Left lung (tissue), 10 donors: ENCODE measurements around the gene SEC22A. TPM values are rescaled to one million over a fixed set of nuclear protein-coding genes. Genes with fewer than 3 reads are reported as not detected.
"Not testable (repeated sequence)": the region's sequence is repeated elsewhere in the genome, so short reads cannot be mapped to it uniquely, and the experiment has no call there.

Experiments
- ATAC-seq: fragments of 200-7000 bp; cut with Tn5 transposase; one replicate; pipeline ENCODE4 v1.9.1; 2020; ENCODE audit warnings: moderate library complexity
- DNase-seq, 4 donors: peaks; one replicate each; pipeline ENCODE4 v3.0.0-alpha.2; 2013 to 2020
- H3K27ac ChIP-seq, 2 donors: fragments of 200-600 bp; sonication (generic) in 1 of 2; one replicate each; pipeline versions ENCODE4 v1.5.0 to v1.8.0; 2020 to 2021
- H3K27me3 ChIP-seq, 2 donors: fragments of 200-600 bp; sonication (generic) in 1 of 2; one replicate each; pipeline versions ENCODE4 v1.5.0 to v1.8.0; 2020 to 2021
- H3K36me3 ChIP-seq, 2 donors: fragments of 200-600 bp; sonication (generic) in 1 of 2; one replicate each; pipeline versions ENCODE4 v1.5.0 to v1.8.0; 2020 to 2021
- H3K4me1 ChIP-seq, 2 donors: fragments of 200-600 bp; one replicate each; pipeline ENCODE4 v1.8.0; 2021
- H3K4me3 ChIP-seq, 2 donors: fragments of 200-600 bp; sonication (generic) in 1 of 2; one replicate each; pipeline versions ENCODE4 v1.5.0 to v1.8.0; 2020 to 2021; ENCODE audit warnings: mild to moderate bottlenecking in 1 of 2
- H3K9me3 ChIP-seq, 2 donors: fragments of 200-600 bp; sonication (generic) in 1 of 2; one replicate each; pipeline versions ENCODE4 v1.5.0 to v1.8.0; 2020 to 2021
- CTCF ChIP-seq, 2 donors: fragments of 200-600 bp; sonication (generic) in 1 of 2; IDR thresholded peaks; one replicate each; pipeline versions ENCODE4 v1.5.0 to v1.8.0; 2021; ENCODE audit warnings: antibody characterized with exemption in 2 of 2
- intact Hi-C, 2 donors: fragments of 100-400 bp; cut with DNase I; formaldehyde crosslinking; loops; one replicate each; pipeline versions ENCODE4 v1.11.2 to v1.14.2; 2022
- polyA plus RNA-seq, 6 donors: library from polyadenylated mRNA; unstranded; fragments of 120-200 nt; gene quantifications; one replicate each; pipeline ENCODE4 v1.2.1, GENCODE V29; 2013; ENCODE audit not compliant: insufficient read length in 6 of 6
- total RNA-seq, 2 donors: library from RNA; stranded (reverse); fragmentation: NEBNext Ultra II Directional; extraction: Animal tissue kit (Norgen Biotek cat#: 25700); gene quantifications; one replicate each; pipeline ENCODE4 v1.2.1, GENCODE V29; 2021
- donor health status: DM: no; HTN: yes; CAD: no.
- donor health status: DM: no; HTN: no; CAD: no.

Gene SEC22A
- total and polyA plus RNA-seq, 8 donors: 15.7 to 35.9 (median 27.8) TPM

DNA sequence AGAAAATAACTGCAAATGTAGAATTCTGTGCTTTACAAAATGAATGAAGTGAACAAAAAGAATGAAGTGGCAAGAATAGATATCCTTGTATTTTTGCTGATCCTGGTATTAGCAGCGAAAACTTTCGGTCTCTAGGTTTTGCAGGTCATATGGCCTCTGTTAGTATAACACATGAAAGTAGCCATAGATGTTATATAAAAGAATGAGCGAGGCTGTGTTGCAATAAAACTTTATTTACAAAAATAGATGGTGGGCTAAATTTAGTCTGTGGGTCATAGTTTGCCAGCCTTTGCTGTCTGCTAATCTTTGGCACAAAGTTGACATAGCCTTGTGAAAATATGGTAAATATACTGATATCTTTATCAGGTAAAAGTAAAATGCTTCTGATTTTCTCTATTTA lies 35.2 kb downstream of the SEC22A start:
- Histone ChIP-seq H3K27me3 (no peaks in the 10 kb centered on the region), H3K36me3 (peaks cover 0 to 10% of the 10 kb centered on the region in 2 donors), H3K9me3 (no peaks in the 10 kb centered on the region), H3K27ac (no peak overlapping the region), H3K4me1 (no peaks in the 10 kb centered on the region), H3K4me3 (no peak overlapping the region)
- TF ChIP-seq CTCF (IDR thresholded peaks at IDR 0.05): no peak
- intact Hi-C loops: no loop called here
- ATAC-seq (no peak), DNase-seq (no peak)

GRCh38 chr3:123239186-123239585 lies 37.4 kb downstream of the SEC22A start:
- H3K4me1 ChIP-seq: not testable (repeated sequence)

DNA sequence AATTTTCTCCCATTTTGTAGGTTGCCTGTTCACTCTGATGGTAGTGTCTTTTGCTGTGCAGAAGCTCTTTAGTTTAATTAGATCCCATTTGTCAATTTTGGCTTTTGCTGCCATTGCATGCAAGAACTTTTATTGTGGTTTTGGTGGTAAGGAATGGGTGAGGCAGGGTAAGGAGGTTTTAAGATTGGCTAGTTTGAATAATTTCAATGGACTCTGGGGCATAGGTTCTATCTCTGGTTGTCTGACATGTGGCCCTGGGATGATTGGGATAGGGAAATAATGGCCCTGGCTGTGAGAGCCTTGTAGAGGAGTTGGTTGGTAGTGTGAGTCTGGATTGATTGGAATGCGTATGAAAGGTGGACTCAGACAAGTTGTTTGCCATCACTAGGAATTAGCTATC lies 38.0 kb downstream of the SEC22A start:
- no peaks in the 10 kb centered on the region for H3K27me3 ChIP-seq

More at GRCh38 chr3:123239186-123239585, 37.4 kb downstream of the SEC22A start:
- intact Hi-C loops, ATAC-seq, H3K27me3 ChIP-seq, H3K27ac ChIP-seq, H3K9me3 ChIP-seq, H3K4me3 ChIP-seq, DNase-seq: not testable (repeated sequence)
- H3K36me3 ChIP-seq: peaks cover 0 to 10% of the 10 kb centered on the region in 2 donors

GRCh38 chr3:123244128-123244527 lies 42.4 kb downstream of the SEC22A start:
- intact Hi-C loops: no loop called here
- H3K36me3 ChIP-seq: peaks cover 0 to 36% of the 10 kb centered on the region in 2 donors
- DNase-seq: no peak
- no peaks in the 10 kb centered on the region for H3K27me3 ChIP-seq
- H3K27ac ChIP-seq: no peak overlapping the region
- ATAC-seq: no peak
- no peak for TF ChIP-seq CTCF (IDR thresholded peaks at IDR 0.05)
- H3K4me3 ChIP-seq: no peak overlapping the region
- no peaks in the 10 kb centered on the region for H3K9me3 ChIP-seq
- H3K4me1 ChIP-seq: peaks cover 0 to 3% of the 10 kb centered on the region in 2 donors

More for the DNA sequence above, 38.0 kb downstream of the SEC22A start:
- no peak overlapping the region for H3K4me3 ChIP-seq
- ATAC-seq (no peak), DNase-seq (no peak)
- no peaks in the 10 kb centered on the region for H3K4me1 ChIP-seq
- H3K36me3 ChIP-seq: peaks cover 0 to 10% of the 10 kb centered on the region in 2 donors
- TF ChIP-seq CTCF (IDR thresholded peaks at IDR 0.05): no peak
- H3K27ac ChIP-seq: no peak overlapping the region
- H3K9me3 ChIP-seq: no peaks in the 10 kb centered on the region
- intact Hi-C loops: no loop called here

DNA sequence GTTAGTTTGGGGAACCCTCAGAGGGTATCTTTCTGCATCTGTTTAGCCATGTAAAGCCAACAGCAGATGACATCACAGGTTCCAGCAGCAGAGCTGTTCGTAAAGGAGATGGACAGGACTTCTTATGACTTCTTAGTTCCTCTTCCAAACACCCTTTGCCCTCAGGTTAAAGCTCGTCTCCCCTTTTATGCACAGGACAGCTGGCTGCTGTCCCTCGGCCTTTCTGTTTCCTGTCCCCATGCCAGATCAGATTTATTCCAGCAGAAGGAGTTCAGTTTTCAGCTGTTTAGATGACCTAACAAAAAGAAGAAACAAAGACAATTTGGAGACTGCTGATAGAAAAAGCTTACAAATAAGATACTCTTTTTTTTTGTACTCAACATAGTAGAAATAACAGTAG lies 45.1 kb downstream of the SEC22A start:
- intact Hi-C loops: no loop called here
- TF ChIP-seq CTCF (IDR thresholded peaks at IDR 0.05): no peak
- Histone ChIP-seq H3K9me3 (no peaks in the 10 kb centered on the region), H3K27ac (no peak overlapping the region), H3K4me3 (no peak overlapping the region), H3K36me3 (peaks cover 0 to 29% of the 10 kb centered on the region in 2 donors), H3K4me1 (peaks cover 0 to 3% of the 10 kb centered on the region in 2 donors), H3K27me3 (no peaks in the 10 kb centered on the region)
- ATAC-seq (no peak), DNase-seq (peak in 2 of 4 donors; percentile 19 to 36)

DNA sequence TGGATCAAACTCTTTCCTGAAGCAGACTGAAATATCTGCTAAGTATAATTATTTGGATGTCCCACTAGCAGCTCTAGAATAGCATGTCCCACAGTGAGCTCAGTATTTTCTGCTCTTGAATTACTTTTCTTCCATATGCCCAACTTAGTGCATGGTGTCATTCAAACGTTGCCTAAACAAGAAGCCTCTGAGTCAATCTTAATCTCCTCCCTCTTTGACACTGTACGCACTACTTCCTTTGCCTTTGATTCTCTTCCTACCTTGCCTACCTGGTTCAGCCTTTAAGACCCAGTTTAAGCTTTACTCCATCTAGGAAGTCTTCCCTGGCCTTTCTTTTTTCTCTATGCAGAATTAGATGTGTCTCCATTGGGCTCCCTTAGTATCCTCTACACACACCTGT lies 54.5 kb downstream of the SEC22A start:
- no peak for ATAC-seq

More for the DNA sequence above, 54.5 kb downstream of the SEC22A start:
- no peaks in the 10 kb centered on the region for H3K4me1 ChIP-seq
- no peak overlapping the region for H3K4me3 ChIP-seq
- no peaks in the 10 kb centered on the region for H3K36me3 ChIP-seq
- no peak for TF ChIP-seq CTCF (IDR thresholded peaks at IDR 0.05)
- no peak for DNase-seq
- intact Hi-C loops: loop anchor here in 1 of 2 donors (10.0 kb wide), 1 partner anchor 311 kb away; no protein-coding TSS in a partner anchor
- H3K27ac ChIP-seq: no peak overlapping the region
- H3K9me3 ChIP-seq: no peaks in the 10 kb centered on the region
- H3K27me3 ChIP-seq: no peaks in the 10 kb centered on the region
